ENCODE measurements around the gene TSHZ3. TPM values are rescaled to one million over a fixed set of nuclear protein-coding genes. Genes with fewer than 3 reads are reported as not detected.

TSHZ3 gene
- total and polyA plus RNA-seq, 2 of the 8 experiments (the other 6 are each of a cell fraction or from before 2014, with no cell fraction given): 3.1 to 12.3 TPM

DNA sequence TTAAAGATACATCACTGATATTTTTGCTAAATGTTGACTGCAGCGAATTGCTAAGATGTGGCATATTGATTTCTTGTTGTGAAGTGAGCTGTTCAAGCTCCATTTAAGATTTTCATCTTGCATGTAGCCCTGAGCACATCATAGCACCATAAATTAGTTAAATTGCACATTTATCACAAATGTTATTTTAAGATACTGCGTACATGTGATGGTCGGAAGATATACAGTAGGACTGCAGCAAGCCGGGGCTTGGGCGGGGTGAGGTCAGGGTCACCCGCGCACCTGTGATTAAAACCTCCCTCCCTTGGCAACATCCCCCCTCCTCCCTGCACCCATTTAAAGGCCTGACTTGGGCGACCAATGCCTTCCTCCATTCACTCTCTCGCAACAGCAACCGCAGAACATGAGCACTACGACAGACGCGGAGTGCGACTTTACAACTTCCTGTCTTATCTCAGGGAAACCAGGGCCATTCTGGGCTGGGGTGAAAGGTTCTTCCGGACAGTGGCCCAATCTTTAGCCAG, 76.6 kb downstream of the TSHZ3 start (continued):
- TF ChIP-seq, protein P1, sequence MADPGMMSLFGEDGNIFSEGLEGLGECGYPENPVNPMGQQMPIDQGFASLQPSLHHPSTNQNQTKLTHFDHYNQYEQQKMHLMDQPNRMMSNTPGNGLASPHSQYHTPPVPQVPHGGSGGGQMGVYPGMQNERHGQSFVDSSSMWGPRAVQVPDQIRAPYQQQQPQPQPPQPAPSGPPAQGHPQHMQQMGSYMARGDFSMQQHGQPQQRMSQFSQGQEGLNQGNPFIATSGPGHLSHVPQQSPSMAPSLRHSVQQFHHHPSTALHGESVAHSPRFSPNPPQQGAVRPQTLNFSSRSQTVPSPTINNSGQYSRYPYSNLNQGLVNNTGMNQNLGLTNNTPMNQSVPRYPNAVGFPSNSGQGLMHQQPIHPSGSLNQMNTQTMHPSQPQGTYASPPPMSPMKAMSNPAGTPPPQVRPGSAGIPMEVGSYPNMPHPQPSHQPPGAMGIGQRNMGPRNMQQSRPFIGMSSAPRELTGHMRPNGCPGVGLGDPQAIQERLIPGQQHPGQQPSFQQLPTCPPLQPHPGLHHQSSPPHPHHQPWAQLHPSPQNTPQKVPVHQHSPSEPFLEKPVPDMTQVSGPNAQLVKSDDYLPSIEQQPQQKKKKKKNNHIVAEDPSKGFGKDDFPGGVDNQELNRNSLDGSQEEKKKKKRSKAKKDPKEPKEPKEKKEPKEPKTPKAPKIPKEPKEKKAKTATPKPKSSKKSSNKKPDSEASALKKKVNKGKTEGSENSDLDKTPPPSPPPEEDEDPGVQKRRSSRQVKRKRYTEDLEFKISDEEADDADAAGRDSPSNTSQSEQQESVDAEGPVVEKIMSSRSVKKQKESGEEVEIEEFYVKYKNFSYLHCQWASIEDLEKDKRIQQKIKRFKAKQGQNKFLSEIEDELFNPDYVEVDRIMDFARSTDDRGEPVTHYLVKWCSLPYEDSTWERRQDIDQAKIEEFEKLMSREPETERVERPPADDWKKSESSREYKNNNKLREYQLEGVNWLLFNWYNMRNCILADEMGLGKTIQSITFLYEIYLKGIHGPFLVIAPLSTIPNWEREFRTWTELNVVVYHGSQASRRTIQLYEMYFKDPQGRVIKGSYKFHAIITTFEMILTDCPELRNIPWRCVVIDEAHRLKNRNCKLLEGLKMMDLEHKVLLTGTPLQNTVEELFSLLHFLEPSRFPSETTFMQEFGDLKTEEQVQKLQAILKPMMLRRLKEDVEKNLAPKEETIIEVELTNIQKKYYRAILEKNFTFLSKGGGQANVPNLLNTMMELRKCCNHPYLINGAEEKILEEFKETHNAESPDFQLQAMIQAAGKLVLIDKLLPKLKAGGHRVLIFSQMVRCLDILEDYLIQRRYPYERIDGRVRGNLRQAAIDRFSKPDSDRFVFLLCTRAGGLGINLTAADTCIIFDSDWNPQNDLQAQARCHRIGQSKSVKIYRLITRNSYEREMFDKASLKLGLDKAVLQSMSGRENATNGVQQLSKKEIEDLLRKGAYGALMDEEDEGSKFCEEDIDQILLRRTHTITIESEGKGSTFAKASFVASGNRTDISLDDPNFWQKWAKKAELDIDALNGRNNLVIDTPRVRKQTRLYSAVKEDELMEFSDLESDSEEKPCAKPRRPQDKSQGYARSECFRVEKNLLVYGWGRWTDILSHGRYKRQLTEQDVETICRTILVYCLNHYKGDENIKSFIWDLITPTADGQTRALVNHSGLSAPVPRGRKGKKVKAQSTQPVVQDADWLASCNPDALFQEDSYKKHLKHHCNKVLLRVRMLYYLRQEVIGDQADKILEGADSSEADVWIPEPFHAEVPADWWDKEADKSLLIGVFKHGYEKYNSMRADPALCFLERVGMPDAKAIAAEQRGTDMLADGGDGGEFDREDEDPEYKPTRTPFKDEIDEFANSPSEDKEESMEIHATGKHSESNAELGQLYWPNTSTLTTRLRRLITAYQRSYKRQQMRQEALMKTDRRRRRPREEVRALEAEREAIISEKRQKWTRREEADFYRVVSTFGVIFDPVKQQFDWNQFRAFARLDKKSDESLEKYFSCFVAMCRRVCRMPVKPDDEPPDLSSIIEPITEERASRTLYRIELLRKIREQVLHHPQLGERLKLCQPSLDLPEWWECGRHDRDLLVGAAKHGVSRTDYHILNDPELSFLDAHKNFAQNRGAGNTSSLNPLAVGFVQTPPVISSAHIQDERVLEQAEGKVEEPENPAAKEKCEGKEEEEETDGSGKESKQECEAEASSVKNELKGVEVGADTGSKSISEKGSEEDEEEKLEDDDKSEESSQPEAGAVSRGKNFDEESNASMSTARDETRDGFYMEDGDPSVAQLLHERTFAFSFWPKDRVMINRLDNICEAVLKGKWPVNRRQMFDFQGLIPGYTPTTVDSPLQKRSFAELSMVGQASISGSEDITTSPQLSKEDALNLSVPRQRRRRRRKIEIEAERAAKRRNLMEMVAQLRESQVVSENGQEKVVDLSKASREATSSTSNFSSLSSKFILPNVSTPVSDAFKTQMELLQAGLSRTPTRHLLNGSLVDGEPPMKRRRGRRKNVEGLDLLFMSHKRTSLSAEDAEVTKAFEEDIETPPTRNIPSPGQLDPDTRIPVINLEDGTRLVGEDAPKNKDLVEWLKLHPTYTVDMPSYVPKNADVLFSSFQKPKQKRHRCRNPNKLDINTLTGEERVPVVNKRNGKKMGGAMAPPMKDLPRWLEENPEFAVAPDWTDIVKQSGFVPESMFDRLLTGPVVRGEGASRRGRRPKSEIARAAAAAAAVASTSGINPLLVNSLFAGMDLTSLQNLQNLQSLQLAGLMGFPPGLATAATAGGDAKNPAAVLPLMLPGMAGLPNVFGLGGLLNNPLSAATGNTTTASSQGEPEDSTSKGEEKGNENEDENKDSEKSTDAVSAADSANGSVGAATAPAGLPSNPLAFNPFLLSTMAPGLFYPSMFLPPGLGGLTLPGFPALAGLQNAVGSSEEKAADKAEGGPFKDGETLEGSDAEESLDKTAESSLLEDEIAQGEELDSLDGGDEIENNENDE (IDR thresholded peaks at IDR 0.05; ENCODE audit: insufficient replicate concordance, low read length): no peak
- TF ChIP-seq CHD1 (IDR thresholded peaks at IDR 0.05; ENCODE audit: low read depth, low read length) (no peak), RXRA (IDR thresholded peaks at IDR 0.05; ENCODE audit: insufficient read depth, low read depth, low read length) (no peak), HDAC6 (IDR thresholded peaks at IDR 0.05; ENCODE audit: low read depth, low read length) (no peak), HDAC2 (IDR thresholded peaks at IDR 0.05; ENCODE audit: borderline replicate concordance in 1 of 2, low read depth in 2 of 2, low read length in 2 of 2) (no peak), TCF12 (IDR thresholded peaks at IDR 0.05; ENCODE audit: low read depth, low read length) (no peak), JUN (IDR thresholded peaks at IDR 0.05; ENCODE audit: low read depth, low read length) (no peak), CBX5 (IDR thresholded peaks at IDR 0.05; ENCODE audit: low read depth, low read length) (no peak), SP4 (IDR thresholded peaks at IDR 0.05; ENCODE audit: low read length) (no peak), ATF2 (IDR thresholded peaks at IDR 0.05; ENCODE audit: low read length) (no peak)
